Measurements from ENCODE around the gene CTSS.

CTSS gene

GRCh38 chr1:150696995-150697927 lies 68.3 kb downstream of the CTSS start, which contains the start of gene GOLPH3L:
TSS of gene GOLPH3L (minus strand) at chr1:150697154. CDS start at chr1:150694838, 2,316 bp downstream.
- DNase-seq (ENCODE audit: low spot score) = peak; percentile 99

- peak; percentile 59 for DNase-seq (ENCODE audit: low spot score)
These were observed 69.0 kb downstream of the CTSS start for GRCh38 chr1:150696590-150696989.

DNA sequence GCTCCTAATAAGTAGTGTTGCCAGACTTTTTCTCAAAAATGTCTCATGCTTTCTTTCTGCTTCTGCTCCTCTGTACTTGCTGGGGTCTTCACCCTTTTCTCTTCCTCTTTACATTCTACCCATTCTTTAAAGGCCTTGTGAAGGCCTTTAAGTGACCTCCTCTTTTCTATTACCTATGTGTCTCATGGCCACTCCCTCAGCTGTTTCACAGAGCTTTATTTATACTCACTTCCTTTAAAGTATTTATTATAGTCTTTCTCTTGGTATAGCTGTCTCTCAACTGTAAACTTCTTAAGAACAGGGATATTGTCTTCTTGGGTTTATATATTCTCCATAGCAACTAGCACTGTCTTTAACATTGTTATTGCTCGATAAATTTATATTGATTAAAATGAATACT lies 69.4 kb downstream of the CTSS start:
- DNase-seq (ENCODE audit: low spot score) = peak; percentile 46

GRCh38 chr1:150695561-150695960 lies 70.0 kb downstream of the CTSS start:
- DNase-seq (ENCODE audit: low spot score) = peak; percentile 69

DNA sequence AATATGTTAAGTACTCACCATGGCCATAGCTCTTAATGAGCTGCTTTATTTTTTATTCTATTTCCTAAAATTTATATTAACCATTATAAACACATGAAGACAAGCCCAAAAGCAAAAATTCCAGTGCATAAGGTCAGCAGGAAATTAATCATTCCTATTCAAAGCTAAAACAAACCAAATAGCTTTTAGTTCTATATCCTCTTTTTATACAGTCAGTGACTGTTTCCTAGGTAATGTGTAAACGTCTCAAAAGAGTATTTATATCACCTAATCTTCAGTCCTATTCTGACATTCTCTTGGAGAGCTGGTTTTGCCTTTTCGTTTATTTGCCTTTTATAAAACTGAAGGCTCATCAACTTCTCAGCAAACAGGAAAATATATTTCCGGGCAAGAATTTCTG lies 72.9 kb downstream of the CTSS start:
- DNase-seq (ENCODE audit: low spot score) = no peak

DNA sequence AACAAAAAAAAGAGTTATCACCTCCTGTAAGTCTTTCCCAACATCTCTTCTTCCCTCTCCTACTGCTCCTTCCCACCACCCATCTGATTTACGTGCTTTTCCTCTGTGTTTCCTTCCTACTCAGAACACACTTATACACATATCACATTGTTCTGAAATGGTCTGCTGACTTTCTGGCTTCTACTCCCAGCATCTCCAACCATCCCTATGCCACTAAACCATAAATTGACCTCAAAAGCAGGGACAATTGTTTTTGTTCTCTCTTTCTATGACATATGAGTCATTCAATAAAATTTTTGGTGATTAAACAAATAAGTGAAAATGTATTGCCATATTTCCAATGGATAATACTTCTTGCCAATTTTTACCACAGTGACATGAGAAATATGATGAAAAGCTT lies 76.8 kb downstream of the CTSS start:
- no peak for DNase-seq (ENCODE audit: low spot score)

- DNase-seq (ENCODE audit: low spot score) = no peak
These were observed 79.3 kb downstream of the CTSS start for GRCh38 chr1:150686275-150686674.

- no peak for DNase-seq (ENCODE audit: low spot score)
These were observed 81.7 kb downstream of the CTSS start for GRCh38 chr1:150683914-150684313.
